ENCODE data around the gene ZBTB20.

Gene ZBTB20

GRCh38 chr3:115154611-115155010, 7.5 kb upstream of the ZBTB20 start:
- no peak overlapping the region for H3K9ac ChIP-seq (ENCODE audit: low read length)
- H3K4me2 ChIP-seq (ENCODE audit: low read depth, low read length, poor library complexity, severe bottlenecking), result no peak overlapping the region
- H4K20me1 ChIP-seq (ENCODE audit: low read depth, low read length), result no peaks in the 10 kb centered on the region
- H3K4me3 ChIP-seq (ENCODE audit: insufficient read depth, low read length, poor library complexity, severe bottlenecking), result no peak overlapping the region
- no peaks in the 10 kb centered on the region for H3K27me3 ChIP-seq (ENCODE audit: low read length)
- H3K9me3 ChIP-seq (ENCODE audit: insufficient read depth, low read length), result no peaks in the 10 kb centered on the region
- no peaks in the 10 kb centered on the region for H3K79me2 ChIP-seq (ENCODE audit: insufficient read depth, low read length)
- H3F3A ChIP-seq (ENCODE audit: insufficient read depth), result no peaks in the 10 kb centered on the region
- no peak overlapping the region for H3K27ac ChIP-seq (ENCODE audit: low read depth, low read length)
- H3K9me2 ChIP-seq (replicated peaks; ENCODE audit: insufficient read depth, low read length), result no peaks in the 10 kb centered on the region
- no peaks in the 10 kb centered on the region for H3K36me3 ChIP-seq (ENCODE audit: low read length)
- no peak overlapping the region for H2AFZ ChIP-seq (ENCODE audit: low read depth, low read length, severe bottlenecking)
- TF ChIP-seq, protein P1, sequence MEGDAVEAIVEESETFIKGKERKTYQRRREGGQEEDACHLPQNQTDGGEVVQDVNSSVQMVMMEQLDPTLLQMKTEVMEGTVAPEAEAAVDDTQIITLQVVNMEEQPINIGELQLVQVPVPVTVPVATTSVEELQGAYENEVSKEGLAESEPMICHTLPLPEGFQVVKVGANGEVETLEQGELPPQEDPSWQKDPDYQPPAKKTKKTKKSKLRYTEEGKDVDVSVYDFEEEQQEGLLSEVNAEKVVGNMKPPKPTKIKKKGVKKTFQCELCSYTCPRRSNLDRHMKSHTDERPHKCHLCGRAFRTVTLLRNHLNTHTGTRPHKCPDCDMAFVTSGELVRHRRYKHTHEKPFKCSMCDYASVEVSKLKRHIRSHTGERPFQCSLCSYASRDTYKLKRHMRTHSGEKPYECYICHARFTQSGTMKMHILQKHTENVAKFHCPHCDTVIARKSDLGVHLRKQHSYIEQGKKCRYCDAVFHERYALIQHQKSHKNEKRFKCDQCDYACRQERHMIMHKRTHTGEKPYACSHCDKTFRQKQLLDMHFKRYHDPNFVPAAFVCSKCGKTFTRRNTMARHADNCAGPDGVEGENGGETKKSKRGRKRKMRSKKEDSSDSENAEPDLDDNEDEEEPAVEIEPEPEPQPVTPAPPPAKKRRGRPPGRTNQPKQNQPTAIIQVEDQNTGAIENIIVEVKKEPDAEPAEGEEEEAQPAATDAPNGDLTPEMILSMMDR (IDR thresholded peaks at IDR 0.05; ENCODE audit: insufficient read depth, low read length, poor library complexity, severe bottlenecking), result no peak
- TF ChIP-seq EZH2phosphoT487 (conservative IDR thresholded peaks at IDR 0.05; ENCODE audit: low read length), result no peak

DNA sequence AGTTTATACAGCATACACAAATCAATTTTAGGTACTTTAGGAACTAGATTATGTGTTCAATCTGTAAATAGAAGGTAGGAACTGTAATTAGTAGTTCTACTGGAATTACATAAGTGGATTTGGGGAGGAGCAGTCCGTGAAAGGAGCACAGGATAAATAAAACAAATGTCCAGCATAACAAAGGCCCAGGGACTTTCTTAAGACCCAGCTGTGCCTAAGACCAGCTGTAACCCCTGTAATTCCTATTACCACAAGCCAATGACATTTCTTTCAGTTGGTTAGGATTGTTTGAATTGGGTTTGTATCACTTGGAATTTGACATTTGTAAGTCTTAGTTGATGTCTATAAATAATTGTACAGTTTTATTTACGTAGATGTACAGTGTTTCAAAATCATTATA, 4.8 kb upstream of the ZBTB20 start:
- TF ChIP-seq, protein P1 (IDR thresholded peaks at IDR 0.05; ENCODE audit: insufficient read depth, low read length, poor library complexity, severe bottlenecking), result no peak
- TF ChIP-seq EZH2phosphoT487 (conservative IDR thresholded peaks at IDR 0.05; ENCODE audit: low read length), result no peak
- no peak overlapping the region for H3K4me2 ChIP-seq (ENCODE audit: low read depth, low read length, poor library complexity, severe bottlenecking)
- no peaks in the 10 kb centered on the region for H3K27me3 ChIP-seq (ENCODE audit: low read length)
- no peak overlapping the region for H3K9ac ChIP-seq (ENCODE audit: low read length)
- no peak overlapping the region for H3K27ac ChIP-seq (ENCODE audit: low read depth, low read length)
- no peaks in the 10 kb centered on the region for H3K9me3 ChIP-seq (ENCODE audit: insufficient read depth, low read length)
- no peak overlapping the region for H2AFZ ChIP-seq (ENCODE audit: low read depth, low read length, severe bottlenecking)
- no peaks in the 10 kb centered on the region for H4K20me1 ChIP-seq (ENCODE audit: low read depth, low read length)
- no peak overlapping the region for H3K4me3 ChIP-seq (ENCODE audit: insufficient read depth, low read length, poor library complexity, severe bottlenecking)
- H3K9me2 ChIP-seq (replicated peaks; ENCODE audit: insufficient read depth, low read length), result no peaks in the 10 kb centered on the region
- H3K36me3 ChIP-seq (ENCODE audit: low read length), result no peaks in the 10 kb centered on the region
- no peaks in the 10 kb centered on the region for H3F3A ChIP-seq (ENCODE audit: insufficient read depth)
- H3K79me2 ChIP-seq (ENCODE audit: insufficient read depth, low read length), result no peaks in the 10 kb centered on the region

GRCh38 chr3:115148142-115148790, 1.2 kb upstream of the ZBTB20 start:
- peak overlapping the region; percentile 84 for H3K4me2 ChIP-seq (ENCODE audit: low read depth, low read length, poor library complexity, severe bottlenecking)

More at GRCh38 chr3:115148142-115148790, 1.2 kb upstream of the ZBTB20 start:
- Histone ChIP-seq H3F3A (ENCODE audit: insufficient read depth) (no peaks in the 10 kb centered on the region), H3K27me3 (ENCODE audit: low read length) (no peaks in the 10 kb centered on the region), H2AFZ (ENCODE audit: low read depth, low read length, severe bottlenecking) (peak overlapping the region; percentile 82), H3K27ac (ENCODE audit: low read depth, low read length) (peak overlapping the region; percentile 66), H3K36me3 (ENCODE audit: low read length) (no peaks in the 10 kb centered on the region), H3K9ac (ENCODE audit: low read length) (peak overlapping the region; percentile 75), H3K9me2 (replicated peaks; ENCODE audit: insufficient read depth, low read length) (no peaks in the 10 kb centered on the region), H3K9me3 (ENCODE audit: insufficient read depth, low read length) (no peaks in the 10 kb centered on the region), H3K79me2 (ENCODE audit: insufficient read depth, low read length) (no peaks in the 10 kb centered on the region), H3K4me3 (ENCODE audit: insufficient read depth, low read length, poor library complexity, severe bottlenecking) (peak overlapping the region; percentile 88), H4K20me1 (ENCODE audit: low read depth, low read length) (no peaks in the 10 kb centered on the region)
- TF ChIP-seq, protein P1 (IDR thresholded peaks at IDR 0.05; ENCODE audit: insufficient read depth, low read length, poor library complexity, severe bottlenecking), result no peak
- no peak for TF ChIP-seq EZH2phosphoT487 (conservative IDR thresholded peaks at IDR 0.05; ENCODE audit: low read length)

Measured in SU-DHL-6 (cell line).